CD4-positive, alpha-beta T cell treated with Interleukin-17A for 1 hour (primary cell): Measurements from ENCODE around the gene CHMP4A.
A peak's percentile ranks its signal among the peaks of the same experiment; 100 is the strongest.

Source experiments
- DNase-seq: peaks from one replicate; pipeline ENCODE4 v3.0.0-alpha.2; 2020

The CHMP4A gene

GRCh38 chr14:24177041-24177825, 36.1 kb downstream of the CHMP4A start:
- no peak for DNase-seq

GRCh38 chr14:24176599-24176998, 36.7 kb downstream of the CHMP4A start:
- DNase-seq = no peak

- no peak for DNase-seq
Observed at GRCh38 chr14:24172871-24173281, 40.4 kb downstream of the CHMP4A start.

- DNase-seq = no peak
Observed at GRCh38 chr14:24172261-24172860, 40.9 kb downstream of the CHMP4A start.

GRCh38 chr14:24171422-24172260, 41.6 kb downstream of the CHMP4A start, which contains the start of gene REC8:
Gene REC8 (plus strand): TSS chr14:24172080. CDS start chr14:24172553, 473 bp downstream.
- peak; percentile 74 for DNase-seq

DNA sequence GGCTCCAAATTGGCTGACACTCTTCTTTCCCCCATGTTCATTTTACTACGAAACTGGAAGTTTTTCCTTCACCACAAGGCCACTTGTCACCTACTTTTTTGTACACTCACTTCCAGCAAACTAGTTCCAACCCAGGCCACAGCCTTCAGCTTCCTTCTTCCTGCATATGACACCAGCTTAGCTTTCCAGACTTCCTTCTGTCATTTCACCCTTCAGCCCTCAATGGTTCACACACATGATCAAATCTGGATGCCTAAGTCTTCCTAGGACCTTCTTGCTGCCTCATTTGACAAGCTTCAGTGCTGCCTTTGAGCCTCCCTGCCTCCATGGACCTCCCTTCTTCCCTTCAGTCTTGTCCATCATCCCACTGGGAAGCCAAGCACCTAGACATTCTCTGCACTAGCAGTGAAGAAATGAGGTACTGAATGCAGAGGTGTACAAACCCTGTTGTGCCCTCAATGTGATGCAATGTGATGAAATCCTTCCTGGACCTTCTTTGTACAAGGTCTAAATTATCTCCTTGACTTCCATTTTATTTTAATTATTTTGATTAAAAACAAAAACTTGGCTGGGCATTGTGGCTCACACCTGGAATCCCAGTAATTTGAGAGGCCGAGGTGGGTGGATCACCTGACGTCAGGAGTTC, 45.7 kb downstream of the CHMP4A start:
- DNase-seq = no peak

GRCh38 chr14:24165785-24166184, 47.5 kb downstream of the CHMP4A start:
- DNase-seq = no peak

DNA sequence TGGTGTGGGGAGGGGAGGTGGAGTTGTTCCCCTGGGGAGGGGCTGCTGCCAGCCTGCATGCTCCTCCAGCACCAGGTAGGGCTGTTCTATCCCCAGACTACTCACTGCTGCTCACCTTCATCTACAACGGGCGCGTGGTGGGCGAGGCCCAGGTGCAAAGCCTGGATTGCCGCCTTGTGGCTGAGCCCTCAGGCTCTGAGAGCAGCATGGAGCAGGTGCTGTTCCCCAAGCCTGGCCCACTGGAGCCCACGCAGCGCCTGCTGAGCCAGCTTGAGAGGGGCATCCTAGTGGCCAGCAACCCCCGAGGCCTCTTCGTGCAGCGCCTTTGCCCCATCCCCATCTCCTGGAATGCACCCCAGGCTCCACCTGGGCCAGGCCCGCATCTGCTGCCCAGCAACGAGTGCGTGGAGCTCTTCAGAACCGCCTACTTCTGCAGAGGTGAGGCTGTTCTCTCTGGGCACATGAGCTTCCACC, 48.7 kb downstream of the CHMP4A start:
- no peak for DNase-seq

- DNase-seq = no peak
Observed at GRCh38 chr14:24162093-24162492, 51.2 kb downstream of the CHMP4A start.

GRCh38 chr14:24160850-24161804, 52.2 kb downstream of the CHMP4A start, which contains the start of gene IRF9:
Gene IRF9 (plus strand): TSS chr14:24161265. CDS start chr14:24162145, 880 bp downstream.
- peak; percentile 98 for DNase-seq

DNA sequence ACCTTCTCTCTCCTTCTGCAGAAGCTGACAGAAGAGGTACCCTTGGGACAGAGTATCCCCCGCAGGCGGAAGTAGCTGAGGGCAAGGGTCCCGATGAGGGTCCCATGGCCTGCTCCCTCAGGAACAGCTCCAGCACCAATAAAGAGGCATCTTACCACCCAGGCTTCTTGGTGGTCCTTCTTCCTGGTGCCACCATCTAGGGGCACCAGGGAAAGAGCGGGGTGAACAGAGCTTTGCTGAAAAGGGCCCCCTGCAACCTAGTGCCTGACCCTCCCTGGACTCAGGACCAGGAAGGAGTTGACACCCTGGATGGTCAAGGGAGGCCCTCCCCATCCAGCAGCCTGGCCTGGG, 52.8 kb downstream of the CHMP4A start:
- no peak for DNase-seq

- DNase-seq = no peak
Observed at GRCh38 chr14:24159777-24160498, 53.4 kb downstream of the CHMP4A start.
